MM.1S (cell line): Measurements from ENCODE around the gene PIK3CG.
"Not testable (repeated sequence)": the region's sequence is repeated elsewhere in the genome, so short reads cannot be mapped to it uniquely, and the experiment has no call there.

Experiments used
- EZH2 ChIP-seq: fragments of 300-600 bp; sonication (generic); optimal IDR thresholded peaks from 2 replicates; pipeline ENCODE3; 2017; ENCODE audit warnings: low read depth, mild to moderate bottlenecking, antibody characterized with exemption, low read length, mixed read lengths
- EZH2phosphoT487 ChIP-seq: fragments of 300-600 bp; sonication (generic); IDR thresholded peaks from 2 replicates; pipeline ENCODE4 v1.6.1; 2018; ENCODE audit warnings: antibody characterized with exemption, low read length
- TF ChIP-seq, protein P1 (sequence below): fragments of 300-600 bp; sonication (generic); IDR thresholded peaks from 2 replicates; pipeline ENCODE4 v1.5.1; 2016; ENCODE audit warnings: antibody characterized with exemption, low read length, mixed read lengths

DNA sequence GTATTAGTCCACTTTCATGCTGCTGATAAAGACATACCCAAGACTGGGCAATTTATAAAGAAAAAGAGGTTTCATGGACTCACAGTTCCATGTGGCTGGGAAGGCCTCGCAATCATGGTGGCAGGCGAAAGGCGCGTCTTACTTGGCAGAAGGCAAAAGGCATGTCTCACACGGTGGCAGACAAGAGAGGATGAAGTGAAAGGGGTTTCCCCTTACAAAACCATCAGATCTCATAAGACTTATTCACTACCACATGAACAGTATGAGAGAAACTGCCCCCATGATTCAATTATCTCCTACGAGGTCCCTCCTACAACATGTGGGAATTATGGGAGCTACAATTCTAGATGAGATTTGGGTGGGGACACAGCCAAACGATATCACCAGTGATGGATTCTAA is 13.4 kb upstream of the PIK3CG start:
- TF ChIP-seq, protein P1, sequence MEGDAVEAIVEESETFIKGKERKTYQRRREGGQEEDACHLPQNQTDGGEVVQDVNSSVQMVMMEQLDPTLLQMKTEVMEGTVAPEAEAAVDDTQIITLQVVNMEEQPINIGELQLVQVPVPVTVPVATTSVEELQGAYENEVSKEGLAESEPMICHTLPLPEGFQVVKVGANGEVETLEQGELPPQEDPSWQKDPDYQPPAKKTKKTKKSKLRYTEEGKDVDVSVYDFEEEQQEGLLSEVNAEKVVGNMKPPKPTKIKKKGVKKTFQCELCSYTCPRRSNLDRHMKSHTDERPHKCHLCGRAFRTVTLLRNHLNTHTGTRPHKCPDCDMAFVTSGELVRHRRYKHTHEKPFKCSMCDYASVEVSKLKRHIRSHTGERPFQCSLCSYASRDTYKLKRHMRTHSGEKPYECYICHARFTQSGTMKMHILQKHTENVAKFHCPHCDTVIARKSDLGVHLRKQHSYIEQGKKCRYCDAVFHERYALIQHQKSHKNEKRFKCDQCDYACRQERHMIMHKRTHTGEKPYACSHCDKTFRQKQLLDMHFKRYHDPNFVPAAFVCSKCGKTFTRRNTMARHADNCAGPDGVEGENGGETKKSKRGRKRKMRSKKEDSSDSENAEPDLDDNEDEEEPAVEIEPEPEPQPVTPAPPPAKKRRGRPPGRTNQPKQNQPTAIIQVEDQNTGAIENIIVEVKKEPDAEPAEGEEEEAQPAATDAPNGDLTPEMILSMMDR: not testable (repeated sequence)
- not testable (repeated sequence) for TF ChIP-seq EZH2phosphoT487, EZH2
